ENCODE data around the gene SLC44A1. TPM values are rescaled to one million over a fixed set of nuclear protein-coding genes. Genes with fewer than 3 reads are reported as not detected.

SLC44A1 gene
- polyA plus RNA-seq, 1 of the 3 experiments (the other 2 are of a cell fraction), result 4.5 TPM

DNA sequence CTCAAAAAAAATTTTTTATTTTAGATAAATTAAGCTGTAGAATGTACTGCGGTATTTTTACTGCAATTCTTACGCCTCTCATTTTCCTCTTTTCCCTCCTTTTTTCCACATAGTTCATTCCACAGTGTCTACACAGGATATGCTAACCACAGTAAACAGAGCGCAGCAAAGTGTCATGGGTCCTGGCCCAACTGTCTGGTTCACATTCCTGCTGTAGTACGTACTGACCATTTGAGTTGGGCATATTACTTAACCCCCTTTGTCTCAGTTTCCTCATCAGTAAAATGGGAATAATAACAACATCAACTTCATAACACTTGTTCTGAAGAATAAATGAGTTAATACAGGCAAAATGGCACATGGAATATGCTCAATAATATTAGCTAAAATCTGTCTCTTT lies 41.6 kb downstream of the SLC44A1 start:
- Histone ChIP-seq H3K36me3 (replicated peaks in 1 of 2; ENCODE audit: control insufficient read depth in 1 of 2, insufficient read depth in 2 of 2, low read length in 1 of 2) (no peaks in the 10 kb centered on the region), H3K79me2 (ENCODE audit: insufficient read depth) (no peaks in the 10 kb centered on the region), H4K20me1 (ENCODE audit: insufficient read depth) (no peaks in the 10 kb centered on the region), H3K27ac (ENCODE audit: low read depth in 2 of 2, low read length in 1 of 2) (no peak overlapping the region), H3K9ac (no peak overlapping the region), H3K4me2 (no peak overlapping the region), H3K4me3 (ENCODE audit: low read depth in 2 of 2, low read length in 1 of 2) (no peak overlapping the region), H3K9me2 (no peaks in the 10 kb centered on the region), H3K27me3 (ENCODE audit: insufficient read depth) (no peaks in the 10 kb centered on the region), H3F3A (replicated peaks; ENCODE audit: insufficient read depth) (peaks cover 3% of the 10 kb centered on the region), H3K4me1 (ENCODE audit: control insufficient read depth in 1 of 2, insufficient read depth in 2 of 2, low read depth in 1 of 2, low read length in 1 of 2) (peaks cover 0 to 6% of the 10 kb centered on the region in 2 experiments; a peak in 1 of 4 replicates), H3K9me3 (no peaks in the 10 kb centered on the region), H2AFZ (ENCODE audit: low read depth) (no peak overlapping the region)
- CTCF ChIA-PET, result interaction anchor here (1.2 kb wide), 1 partner anchor 17 kb away, joined by 4 read pairs; no protein-coding TSS in a partner anchor
- POLR2A ChIA-PET, result no interaction called here
- 96% methylated on average over 4 of the region's 4 CpGs for WGBS (ENCODE audit: low lambda C conversion rate)
- DNase-seq, result no peak
- TF ChIP-seq, protein P1, sequence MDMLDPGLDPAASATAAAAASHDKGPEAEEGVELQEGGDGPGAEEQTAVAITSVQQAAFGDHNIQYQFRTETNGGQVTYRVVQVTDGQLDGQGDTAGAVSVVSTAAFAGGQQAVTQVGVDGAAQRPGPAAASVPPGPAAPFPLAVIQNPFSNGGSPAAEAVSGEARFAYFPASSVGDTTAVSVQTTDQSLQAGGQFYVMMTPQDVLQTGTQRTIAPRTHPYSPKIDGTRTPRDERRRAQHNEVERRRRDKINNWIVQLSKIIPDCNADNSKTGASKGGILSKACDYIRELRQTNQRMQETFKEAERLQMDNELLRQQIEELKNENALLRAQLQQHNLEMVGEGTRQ (IDR thresholded peaks at IDR 0.05; ENCODE audit: borderline replicate concordance, low read depth, low read length), result no peak
- TF ChIP-seq SMC3 (IDR thresholded peaks at IDR 0.05; ENCODE audit: low read depth, low read length), result no peak
- no peak for TF ChIP-seq RFX5 (IDR thresholded peaks at IDR 0.05; ENCODE audit: low read length)
- TF ChIP-seq, protein P2, sequence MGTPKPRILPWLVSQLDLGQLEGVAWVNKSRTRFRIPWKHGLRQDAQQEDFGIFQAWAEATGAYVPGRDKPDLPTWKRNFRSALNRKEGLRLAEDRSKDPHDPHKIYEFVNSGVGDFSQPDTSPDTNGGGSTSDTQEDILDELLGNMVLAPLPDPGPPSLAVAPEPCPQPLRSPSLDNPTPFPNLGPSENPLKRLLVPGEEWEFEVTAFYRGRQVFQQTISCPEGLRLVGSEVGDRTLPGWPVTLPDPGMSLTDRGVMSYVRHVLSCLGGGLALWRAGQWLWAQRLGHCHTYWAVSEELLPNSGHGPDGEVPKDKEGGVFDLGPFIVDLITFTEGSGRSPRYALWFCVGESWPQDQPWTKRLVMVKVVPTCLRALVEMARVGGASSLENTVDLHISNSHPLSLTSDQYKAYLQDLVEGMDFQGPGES (IDR thresholded peaks at IDR 0.05; ENCODE audit: low read depth, low read length), result no peak
- TF ChIP-seq CHD2 (IDR thresholded peaks at IDR 0.05; ENCODE audit: low read length, partially characterized antibody), result no peak
- TF ChIP-seq GABPA (IDR thresholded peaks at IDR 0.05; ENCODE audit: low read depth), result no peak
- TF ChIP-seq, protein P3, sequence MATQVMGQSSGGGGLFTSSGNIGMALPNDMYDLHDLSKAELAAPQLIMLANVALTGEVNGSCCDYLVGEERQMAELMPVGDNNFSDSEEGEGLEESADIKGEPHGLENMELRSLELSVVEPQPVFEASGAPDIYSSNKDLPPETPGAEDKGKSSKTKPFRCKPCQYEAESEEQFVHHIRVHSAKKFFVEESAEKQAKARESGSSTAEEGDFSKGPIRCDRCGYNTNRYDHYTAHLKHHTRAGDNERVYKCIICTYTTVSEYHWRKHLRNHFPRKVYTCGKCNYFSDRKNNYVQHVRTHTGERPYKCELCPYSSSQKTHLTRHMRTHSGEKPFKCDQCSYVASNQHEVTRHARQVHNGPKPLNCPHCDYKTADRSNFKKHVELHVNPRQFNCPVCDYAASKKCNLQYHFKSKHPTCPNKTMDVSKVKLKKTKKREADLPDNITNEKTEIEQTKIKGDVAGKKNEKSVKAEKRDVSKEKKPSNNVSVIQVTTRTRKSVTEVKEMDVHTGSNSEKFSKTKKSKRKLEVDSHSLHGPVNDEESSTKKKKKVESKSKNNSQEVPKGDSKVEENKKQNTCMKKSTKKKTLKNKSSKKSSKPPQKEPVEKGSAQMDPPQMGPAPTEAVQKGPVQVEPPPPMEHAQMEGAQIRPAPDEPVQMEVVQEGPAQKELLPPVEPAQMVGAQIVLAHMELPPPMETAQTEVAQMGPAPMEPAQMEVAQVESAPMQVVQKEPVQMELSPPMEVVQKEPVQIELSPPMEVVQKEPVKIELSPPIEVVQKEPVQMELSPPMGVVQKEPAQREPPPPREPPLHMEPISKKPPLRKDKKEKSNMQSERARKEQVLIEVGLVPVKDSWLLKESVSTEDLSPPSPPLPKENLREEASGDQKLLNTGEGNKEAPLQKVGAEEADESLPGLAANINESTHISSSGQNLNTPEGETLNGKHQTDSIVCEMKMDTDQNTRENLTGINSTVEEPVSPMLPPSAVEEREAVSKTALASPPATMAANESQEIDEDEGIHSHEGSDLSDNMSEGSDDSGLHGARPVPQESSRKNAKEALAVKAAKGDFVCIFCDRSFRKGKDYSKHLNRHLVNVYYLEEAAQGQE (IDR thresholded peaks at IDR 0.05; ENCODE audit: low read depth, low read length), result no peak
- TF ChIP-seq FOXM1 (IDR thresholded peaks at IDR 0.05; ENCODE audit: low read depth), result no peak
- TF ChIP-seq, protein P4, sequence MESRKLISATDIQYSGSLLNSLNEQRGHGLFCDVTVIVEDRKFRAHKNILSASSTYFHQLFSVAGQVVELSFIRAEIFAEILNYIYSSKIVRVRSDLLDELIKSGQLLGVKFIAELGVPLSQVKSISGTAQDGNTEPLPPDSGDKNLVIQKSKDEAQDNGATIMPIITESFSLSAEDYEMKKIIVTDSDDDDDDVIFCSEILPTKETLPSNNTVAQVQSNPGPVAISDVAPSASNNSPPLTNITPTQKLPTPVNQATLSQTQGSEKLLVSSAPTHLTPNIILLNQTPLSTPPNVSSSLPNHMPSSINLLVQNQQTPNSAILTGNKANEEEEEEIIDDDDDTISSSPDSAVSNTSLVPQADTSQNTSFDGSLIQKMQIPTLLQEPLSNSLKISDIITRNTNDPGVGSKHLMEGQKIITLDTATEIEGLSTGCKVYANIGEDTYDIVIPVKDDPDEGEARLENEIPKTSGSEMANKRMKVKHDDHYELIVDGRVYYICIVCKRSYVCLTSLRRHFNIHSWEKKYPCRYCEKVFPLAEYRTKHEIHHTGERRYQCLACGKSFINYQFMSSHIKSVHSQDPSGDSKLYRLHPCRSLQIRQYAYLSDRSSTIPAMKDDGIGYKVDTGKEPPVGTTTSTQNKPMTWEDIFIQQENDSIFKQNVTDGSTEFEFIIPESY (IDR thresholded peaks at IDR 0.05; ENCODE audit: borderline replicate concordance, low read depth), result no peak
- TF ChIP-seq, protein P5, sequence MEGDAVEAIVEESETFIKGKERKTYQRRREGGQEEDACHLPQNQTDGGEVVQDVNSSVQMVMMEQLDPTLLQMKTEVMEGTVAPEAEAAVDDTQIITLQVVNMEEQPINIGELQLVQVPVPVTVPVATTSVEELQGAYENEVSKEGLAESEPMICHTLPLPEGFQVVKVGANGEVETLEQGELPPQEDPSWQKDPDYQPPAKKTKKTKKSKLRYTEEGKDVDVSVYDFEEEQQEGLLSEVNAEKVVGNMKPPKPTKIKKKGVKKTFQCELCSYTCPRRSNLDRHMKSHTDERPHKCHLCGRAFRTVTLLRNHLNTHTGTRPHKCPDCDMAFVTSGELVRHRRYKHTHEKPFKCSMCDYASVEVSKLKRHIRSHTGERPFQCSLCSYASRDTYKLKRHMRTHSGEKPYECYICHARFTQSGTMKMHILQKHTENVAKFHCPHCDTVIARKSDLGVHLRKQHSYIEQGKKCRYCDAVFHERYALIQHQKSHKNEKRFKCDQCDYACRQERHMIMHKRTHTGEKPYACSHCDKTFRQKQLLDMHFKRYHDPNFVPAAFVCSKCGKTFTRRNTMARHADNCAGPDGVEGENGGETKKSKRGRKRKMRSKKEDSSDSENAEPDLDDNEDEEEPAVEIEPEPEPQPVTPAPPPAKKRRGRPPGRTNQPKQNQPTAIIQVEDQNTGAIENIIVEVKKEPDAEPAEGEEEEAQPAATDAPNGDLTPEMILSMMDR (IDR thresholded peaks at IDR 0.05), result no peak
- no peak for TF ChIP-seq GATA2 (CRISPR knock-in tag; IDR thresholded peaks at IDR 0.05)
- TF ChIP-seq, protein P6, sequence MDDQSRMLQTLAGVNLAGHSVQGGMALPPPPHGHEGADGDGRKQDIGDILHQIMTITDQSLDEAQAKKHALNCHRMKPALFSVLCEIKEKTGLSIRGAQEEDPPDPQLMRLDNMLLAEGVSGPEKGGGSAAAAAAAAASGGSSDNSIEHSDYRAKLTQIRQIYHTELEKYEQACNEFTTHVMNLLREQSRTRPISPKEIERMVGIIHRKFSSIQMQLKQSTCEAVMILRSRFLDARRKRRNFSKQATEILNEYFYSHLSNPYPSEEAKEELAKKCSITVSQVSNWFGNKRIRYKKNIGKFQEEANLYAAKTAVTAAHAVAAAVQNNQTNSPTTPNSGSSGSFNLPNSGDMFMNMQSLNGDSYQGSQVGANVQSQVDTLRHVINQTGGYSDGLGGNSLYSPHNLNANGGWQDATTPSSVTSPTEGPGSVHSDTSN (IDR thresholded peaks at IDR 0.05), result no peak
- no peak for TF ChIP-seq MEF2A (IDR thresholded peaks at IDR 0.05; ENCODE audit: borderline replicate concordance, low read depth)
